ENCODE results near the gene COL23A1.

Gene COL23A1

GRCh38 chr5:178210073-178210535 lies 380.1 kb downstream of the COL23A1 start:
- no peak overlapping the region for H3K27ac ChIP-seq

GRCh38 chr5:178209334-178210072 lies 380.7 kb downstream of the COL23A1 start:
- no peak for TF ChIP-seq CTCF (IDR thresholded peaks at IDR 0.05)
- peak; percentile 61 for DNase-seq (ENCODE audit: low spot score)

More at GRCh38 chr5:178210073-178210535, 380.1 kb downstream of the COL23A1 start:
- no peak for DNase-seq (ENCODE audit: low spot score)
- no peak overlapping the region for H3K4me3 ChIP-seq
- TF ChIP-seq CTCF (IDR thresholded peaks at IDR 0.05) = no peak

GRCh38 chr5:178208540-178209227 lies 381.5 kb downstream of the COL23A1 start:
- no peak overlapping the region for H3K4me3 ChIP-seq
- peak; percentile 53 for DNase-seq (ENCODE audit: low spot score)

More at GRCh38 chr5:178209334-178210072, 380.7 kb downstream of the COL23A1 start:
- H3K4me3 ChIP-seq = no peak overlapping the region
- H3K27ac ChIP-seq = no peak overlapping the region

GRCh38 chr5:178207917-178208280 lies 382.3 kb downstream of the COL23A1 start:
- Histone ChIP-seq H3K27ac (peak overlapping the region in 1 of 2 donors; percentile 13), H3K4me3 (no peak overlapping the region)
- TF ChIP-seq CTCF (IDR thresholded peaks at IDR 0.05) = no peak
- peak; percentile 40 for DNase-seq (ENCODE audit: low spot score)

More at GRCh38 chr5:178208540-178209227, 381.5 kb downstream of the COL23A1 start:
- H3K27ac ChIP-seq = no peak overlapping the region
- TF ChIP-seq CTCF (IDR thresholded peaks at IDR 0.05) = no peak

GRCh38 chr5:178207183-178207916 lies 382.8 kb downstream of the COL23A1 start:
- DNase-seq (ENCODE audit: low spot score) = peak; percentile 62
- no peak overlapping the region for H3K4me3 ChIP-seq
- TF ChIP-seq CTCF (IDR thresholded peaks at IDR 0.05) = no peak
- no peak overlapping the region for H3K27ac ChIP-seq

GRCh38 chr5:178206166-178207101 lies 383.8 kb downstream of the COL23A1 start:
- peak overlapping the region; percentile 97 for H3K4me3 ChIP-seq
- peak overlapping the region; percentile 8 to 24 for H3K27ac ChIP-seq

More at GRCh38 chr5:178206166-178207101, 383.8 kb downstream of the COL23A1 start:
- peak; percentile 63 for DNase-seq (ENCODE audit: low spot score)
- TF ChIP-seq CTCF (IDR thresholded peaks at IDR 0.05) = no peak
